GM12874 (cell line): ENCODE data around the gene KATNIP.

Experiments
- CTCF ChIP-seq: IDR thresholded peaks from 2 replicates; pipeline ENCODE4 v1.5.1; 2011; ENCODE audit warnings: low read depth, mild to moderate bottlenecking, control low read depth, low read length, moderate library complexity; ENCODE audit not compliant: insufficient read depth

KATNIP gene

GRCh38 chr16:27598220-27598619 lies 48.3 kb downstream of the KATNIP start:
- no peak for TF ChIP-seq CTCF

- no peak for TF ChIP-seq CTCF
These were observed 49.1 kb downstream of the KATNIP start for GRCh38 chr16:27598931-27599565.

- TF ChIP-seq CTCF, result no peak
These were observed 49.7 kb downstream of the KATNIP start for GRCh38 chr16:27599606-27600005.
